WTC11 (cell line): Measurements from ENCODE around the gene ALDH3A2. TPM values are rescaled to one million over a fixed set of nuclear protein-coding genes. Genes with fewer than 3 reads are reported as not detected.

Experiments used
- ATAC-seq: fragments of 200-7000 bp; cut with Tn5 transposase; 2 replicates; pipeline ENCODE4 v1.10.0; 2021; ENCODE audit warnings: mild to moderate bottlenecking, moderate library complexity
- CTCF ChIA-PET: fragments of 300-600 bp; sonication (Branson Sonifier 250); formaldehyde crosslinking; loops from one replicate; lab custom pipeline; 2021; ENCODE audit warnings: antibody characterized with exemption; lab: Charles Lee
- POLR2A ChIA-PET: fragments of 350-600 bp; sonication (Branson Sonifier 250); formaldehyde crosslinking; loops from one replicate; lab custom pipeline; 2021; ENCODE audit warnings: antibody characterized with exemption; lab: Charles Lee
- DNase-seq: peaks from one replicate; pipeline ENCODE4 v3.0.0; 2021; ENCODE audit warnings: low spot score
- H3K27ac Mint-ChIP-seq: 2 replicates; pipeline ENCODE4 v1.8.0; 2021; ENCODE audit warnings: mixed read lengths
- H3K27me3 Mint-ChIP-seq: 2 replicates; pipeline ENCODE4 v1.8.0; 2021; ENCODE audit warnings: low read depth, mild to moderate bottlenecking, moderate library complexity, mixed read lengths
- H3K36me3 Mint-ChIP-seq: 2 replicates; pipeline ENCODE4 v1.8.0; 2021; ENCODE audit warnings: mixed read lengths
- H3K4me1 Mint-ChIP-seq: 2 replicates; pipeline ENCODE4 v1.8.0; 2022; ENCODE audit warnings: mixed read lengths
- H3K4me3 Mint-ChIP-seq: 2 replicates; pipeline ENCODE4 v1.8.0; 2021; ENCODE audit warnings: mild to moderate bottlenecking, moderate library complexity, mixed read lengths
- H3K9me3 Mint-ChIP-seq: 2 replicates; pipeline ENCODE4 v1.8.0; 2021; ENCODE audit warnings: mixed read lengths
- AR ChIP-seq: fragments of 250-450 bp; sonication (Bioruptor Pico); IDR thresholded peaks from 2 replicates; pipeline ENCODE4 v1.9.0; 2021; ENCODE audit warnings: mild to moderate bottlenecking
- ATF2 ChIP-seq: sonication (generic); formaldehyde crosslinking; IDR thresholded peaks from 2 replicates; pipeline ENCODE4 v1.8.1; 2022; ENCODE audit warnings: low read depth, missing genetic modification reagents, borderline replicate concordance
- ATF6 ChIP-seq: sonication (generic); formaldehyde crosslinking; IDR thresholded peaks from 2 replicates; pipeline ENCODE4 v1.8.1; 2023; ENCODE audit warnings: mild to moderate bottlenecking, missing genetic modification reagents
- CTCF ChIP-seq: fragments of 200-600 bp; IDR thresholded peaks from 2 replicates; pipeline ENCODE4 v1.8.0; 2022; ENCODE audit warnings: antibody characterized with exemption
- E2F1 ChIP-seq: sonication (generic); formaldehyde crosslinking; IDR thresholded peaks from 2 replicates; pipeline ENCODE4 v1.8.0; 2022; ENCODE audit warnings: mild to moderate bottlenecking, missing genetic modification reagents
- E2F4 ChIP-seq: sonication (generic); formaldehyde crosslinking; IDR thresholded peaks from 2 replicates; pipeline ENCODE4 v1.8.1; 2022; ENCODE audit warnings: low read depth, mild to moderate bottlenecking, moderate library complexity, missing genetic modification reagents, borderline replicate concordance
- ELF4 ChIP-seq: sonication (generic); formaldehyde crosslinking; IDR thresholded peaks from 2 replicates; pipeline ENCODE4 v1.8.1; 2022; ENCODE audit warnings: low read depth, mild to moderate bottlenecking, moderate library complexity, missing genetic modification reagents
- FOXK1 ChIP-seq: sonication (generic); formaldehyde crosslinking; IDR thresholded peaks from 2 replicates; pipeline ENCODE4 v1.8.0; 2022; ENCODE audit warnings: mild to moderate bottlenecking, moderate library complexity, missing genetic modification reagents
- GABPB1 ChIP-seq: sonication (generic); formaldehyde crosslinking; IDR thresholded peaks from 2 replicates; pipeline ENCODE4 v1.8.1; 2023; ENCODE audit warnings: mild to moderate bottlenecking, missing genetic modification reagents
- GRHL2 ChIP-seq: fragments of 250-450 bp; sonication (Bioruptor Pico); IDR thresholded peaks from 2 replicates; pipeline ENCODE4 v1.8.0; 2022; ENCODE audit warnings: mild to moderate bottlenecking, moderate library complexity; ENCODE audit not compliant: insufficient replicate concordance, severe bottlenecking
- IRF2 ChIP-seq: sonication (generic); formaldehyde crosslinking; IDR thresholded peaks from 2 replicates; pipeline ENCODE4 v1.8.0; 2022; ENCODE audit warnings: low read depth, missing genetic modification reagents, borderline replicate concordance
- RELA ChIP-seq: sonication (generic); formaldehyde crosslinking; IDR thresholded peaks from 2 replicates; pipeline ENCODE4 v1.8.1; 2022; ENCODE audit warnings: missing genetic modification reagents, mild to moderate bottlenecking, borderline replicate concordance
- SOX15 ChIP-seq: fragments of 250-450 bp; sonication (Bioruptor Pico); IDR thresholded peaks from 2 replicates; pipeline ENCODE4 v1.9.0; 2021; ENCODE audit warnings: mild to moderate bottlenecking
- TCF7 ChIP-seq: sonication (generic); formaldehyde crosslinking; IDR thresholded peaks from 2 replicates; pipeline ENCODE4 v1.8.0; 2022; ENCODE audit warnings: mild to moderate bottlenecking, low read depth, missing genetic modification reagents, moderate library complexity
- TEAD1 ChIP-seq: sonication (generic); formaldehyde crosslinking; IDR thresholded peaks from 2 replicates; pipeline ENCODE4 v1.8.0; 2022; ENCODE audit warnings: mild to moderate bottlenecking, missing genetic modification reagents
- TP53 ChIP-seq: sonication (generic); formaldehyde crosslinking; IDR thresholded peaks from 2 replicates; pipeline ENCODE4 v1.8.1; 2023; ENCODE audit warnings: mild to moderate bottlenecking, missing genetic modification reagents
- ZBTB21 ChIP-seq: sonication (generic); formaldehyde crosslinking; IDR thresholded peaks from 2 replicates; pipeline ENCODE4 v1.8.1; 2023; ENCODE audit warnings: mild to moderate bottlenecking, missing genetic modification reagents, borderline replicate concordance
- ZNF263 ChIP-seq: sonication (generic); formaldehyde crosslinking; IDR thresholded peaks from 2 replicates; pipeline ENCODE4 v1.8.1; 2022; ENCODE audit warnings: low read depth, mild to moderate bottlenecking, moderate library complexity, missing genetic modification reagents
- ZNF532 ChIP-seq: fragments of 250-450 bp; sonication (Bioruptor Pico); IDR thresholded peaks from 2 replicates; pipeline ENCODE4 v1.9.0; 2021; ENCODE audit warnings: mild to moderate bottlenecking, borderline replicate concordance
- ZSCAN18 ChIP-seq: fragments of 250-450 bp; sonication (Bioruptor Pico); IDR thresholded peaks from 2 replicates; pipeline ENCODE4 v2.1.2; 2022; ENCODE audit warnings: mild to moderate bottlenecking, moderate library complexity
- total RNA-seq: library from RNA; stranded (reverse); gene quantifications from 3 replicates; pipeline ENCODE4 v1.2.3, GENCODE V29; 2021

Gene ALDH3A2
- total RNA-seq, 1 experiment from 2014 or later: 68.5 TPM

GRCh38 chr17:19630035-19630434 is 18.5 kb upstream of the ALDH3A2 start (continued):
- no peak for TF ChIP-seq AR (CRISPR knock-in tag)
- no peak for TF ChIP-seq TP53
- TF ChIP-seq GRHL2 (CRISPR knock-in tag): no peak
- TF ChIP-seq ZNF263 (CRISPR knock-in tag): no peak
- no peak for TF ChIP-seq CTCF
- TF ChIP-seq ZSCAN18: no peak
- no peak for TF ChIP-seq ZNF532 (CRISPR knock-in tag)
- TF ChIP-seq E2F1 (CRISPR knock-in tag): no peak
- TF ChIP-seq GABPB1 (CRISPR knock-in tag): no peak
- no peak for TF ChIP-seq IRF2 (CRISPR knock-in tag)

- ATAC-seq: no peak
- Mint-ChIP-seq H3K4me3 (no peak overlapping the region), H3K9me3 (peaks cover 4% of the 10 kb centered on the region; the same call in 1 of the 2 replicates), H3K27me3 (no peaks in the 10 kb centered on the region; the same call in 1 of the 2 replicates), H3K36me3 (0 out of 2 replicates have a peak, but pooled peaks cover 3% of the 10 kb centered on the region), H3K27ac (no peak overlapping the region), H3K4me1 (no peaks in the 10 kb centered on the region)
- no peak for DNase-seq
- POLR2A ChIA-PET: interaction anchor here (0.6 kb wide), 1 partner anchor 143 kb away, joined by 3 read pairs; no protein-coding TSS in a partner anchor
- CTCF ChIA-PET: interaction anchor here (1.4 kb wide), 1 partner anchor 18 kb away, joined by 3 read pairs; the partner anchor contains the start of gene ALDH3A2
- TF ChIP-seq TEAD1 (CRISPR knock-in tag) (no peak), SOX15 (no peak), RELA (CRISPR knock-in tag) (no peak), TCF7 (CRISPR knock-in tag) (no peak), ATF2 (no peak), ATF6 (CRISPR knock-in tag) (no peak), GABPB1 (CRISPR knock-in tag) (no peak), ELF4 (no peak), E2F4 (no peak), ZBTB21 (CRISPR knock-in tag) (no peak), FOXK1 (no peak)
Measured at GRCh38 chr17:19630661-19631060, 17.9 kb upstream of the ALDH3A2 start.
